H1 (cell line): Measurements from ENCODE around the gene P3H3. TPM values are rescaled to one million over a fixed set of nuclear protein-coding genes. Genes with fewer than 3 reads are reported as not detected.
A peak's percentile ranks its signal among the peaks of the same experiment; 100 is the strongest.

Experiments used
- CTCF ChIA-PET: fragments of 300-600 bp; sonication (Branson Sonifier 250); formaldehyde crosslinking; loops from one replicate; lab custom pipeline; 2021; ENCODE audit not compliant: partially characterized antibody; lab: Charles Lee
- POLR2A ChIA-PET: fragments of 300-600 bp; sonication (Branson Sonifier 250); formaldehyde crosslinking; loops from one replicate; lab custom pipeline; 2021; ENCODE audit warnings: inconsistent platforms; ENCODE audit not compliant: partially characterized antibody; lab: Charles Lee
- DNase-seq, 2 experiments: peaks; one replicate each; pipeline versions ENCODE4 v3.0.0 to v3.0.0-alpha.2; 2010 to 2022; ENCODE audit warnings: low spot score in 2 of 2, low read depth in 1 of 2, mixed read lengths in 1 of 2
- FAIRE-seq: peaks from 2 replicates; lab custom pipeline; 2011; peaks lifted over from hg19 to GRCh38; lab: Jason Lieb, UNC
- H2AFZ ChIP-seq: 2 replicates; pipeline ENCODE4 v1.8.1; 2012; ENCODE audit warnings: low read length, inconsistent platforms
- H2AK5ac ChIP-seq: 2 replicates; pipeline ENCODE4 v1.6.1; 2013; ENCODE audit warnings: low read depth, low read length
- H2BK120ac ChIP-seq: replicated peaks from 2 replicates; pipeline ENCODE3; 2013; ENCODE audit warnings: low read depth, low read length, inconsistent platforms
- H2BK12ac ChIP-seq: 2 replicates; pipeline ENCODE4 v1.6.1; 2013; ENCODE audit warnings: low read depth, low read length
- H2BK15ac ChIP-seq: 2 replicates; pipeline ENCODE4 v1.6.1; 2013; ENCODE audit warnings: low read length
- H2BK20ac ChIP-seq: 2 replicates; pipeline ENCODE4 v1.6.1; 2013; ENCODE audit warnings: low read length
- H2BK5ac ChIP-seq: 2 replicates; pipeline ENCODE4 v1.6.1; 2013; ENCODE audit warnings: low read depth, low read length
- H3K14ac ChIP-seq: 2 replicates; pipeline ENCODE4 v1.6.1; 2013; ENCODE audit warnings: inconsistent platforms; ENCODE audit not compliant: insufficient read length
- H3K18ac ChIP-seq: 2 replicates; pipeline ENCODE4 v1.6.1; 2013; ENCODE audit warnings: low read length; ENCODE audit errors: extremely low read depth
- H3K23ac ChIP-seq: 2 replicates; pipeline ENCODE4 v1.6.1; 2013; ENCODE audit warnings: inconsistent platforms; ENCODE audit not compliant: insufficient read length
- H3K23me2 ChIP-seq: 2 replicates; pipeline ENCODE4 v1.6.1; 2013; ENCODE audit warnings: low read depth, low read length
- H3K27ac ChIP-seq: 2 replicates; pipeline ENCODE4 v1.6.1; 2011; ENCODE audit warnings: low read depth, low read length, inconsistent platforms
- H3K27me3 ChIP-seq, 4 experiments: replicated peaks in 1 of 4; 1 replicate in 1 of 4; 2 replicates in 3 of 4; pipeline versions ENCODE4 v1.6.1 to v1.8.1; 2011 to 2013; ENCODE audit warnings: low read length in 3 of 4, mild to moderate bottlenecking in 3 of 4, inconsistent platforms in 2 of 4, mixed read lengths in 2 of 4, moderate library complexity in 1 of 4; ENCODE audit not compliant: control insufficient read depth in 3 of 4, insufficient read depth in 3 of 4; ENCODE audit errors: extremely low read depth in 1 of 4
- H3K36me3 ChIP-seq, 4 experiments: 2 replicates each; pipeline versions ENCODE4 v1.6.1 to v1.8.1; 2011 to 2013; ENCODE audit warnings: mild to moderate bottlenecking in 4 of 4, low read length in 3 of 4, moderate library complexity in 2 of 4, control low read depth in 1 of 4, inconsistent platforms in 1 of 4; ENCODE audit not compliant: insufficient read depth in 4 of 4, control insufficient read depth in 2 of 4
- H3K4ac ChIP-seq: replicated peaks from 2 replicates; pipeline ENCODE3; 2013; ENCODE audit warnings: low read length, low read depth, mixed read lengths, inconsistent platforms; ENCODE audit not compliant: insufficient read length
- H3K4me1 ChIP-seq, 4 experiments: replicated peaks in 1 of 4; 1 replicate in 1 of 4; 2 replicates in 3 of 4; pipeline versions ENCODE4 v1.6.1 to v1.8.1; 2011 to 2013; ENCODE audit warnings: low read length in 3 of 4, inconsistent platforms in 2 of 4, mixed read lengths in 1 of 4; ENCODE audit not compliant: insufficient read depth in 4 of 4, control insufficient read depth in 3 of 4
- H3K4me2 ChIP-seq, 2 experiments: 2 replicates each; pipeline versions ENCODE4 v1.6.1 to v1.8.1; 2011 to 2013; ENCODE audit warnings: low read depth in 2 of 2, low read length in 2 of 2, control low read depth in 1 of 2, inconsistent platforms in 1 of 2, mild to moderate bottlenecking in 1 of 2; ENCODE audit not compliant: insufficient read depth in 1 of 2
- H3K4me3 ChIP-seq, 4 experiments: fragments of 200-600, 300-600 bp in 1 of 4; sonication (generic), shearing (Covaris generic), sonication (Bioruptor Twin) in 1 of 4; 2 replicates each; pipeline versions ENCODE4 v1.5.1 to v1.8.1; 2011 to 2016; ENCODE audit warnings: low read length in 4 of 4, low read depth in 3 of 4, control low read depth in 2 of 4, inconsistent platforms in 2 of 4, mild to moderate bottlenecking in 2 of 4, mixed read lengths in 1 of 4, moderate library complexity in 1 of 4; ENCODE audit not compliant: insufficient read depth in 2 of 4; ENCODE audit errors: extremely low read depth in 1 of 4
- H3K56ac ChIP-seq: replicated peaks from 2 replicates; pipeline ENCODE3; 2013; ENCODE audit warnings: low read depth, mild to moderate bottlenecking, mixed read lengths, low read length, inconsistent platforms; ENCODE audit not compliant: insufficient read length
- H3K79me1 ChIP-seq: 2 replicates; pipeline ENCODE4 v1.6.1; 2013; ENCODE audit warnings: low read depth, low read length, control low read depth
- H3K79me2 ChIP-seq, 2 experiments: 2 replicates each; pipeline versions ENCODE4 v1.6.1 to v1.8.1; 2012 to 2013; ENCODE audit warnings: low read length in 2 of 2, mild to moderate bottlenecking in 2 of 2, inconsistent platforms in 1 of 2; ENCODE audit not compliant: insufficient read depth in 2 of 2, control insufficient read depth in 1 of 2
- H3K9ac ChIP-seq, 4 experiments: replicated peaks in 1 of 4; 1 replicate in 1 of 4; 2 replicates in 3 of 4; pipeline versions ENCODE4 v1.6.1 to v1.8.1; 2011 to 2013; ENCODE audit warnings: low read depth in 3 of 4, low read length in 3 of 4, control low read depth in 2 of 4, mild to moderate bottlenecking in 2 of 4, moderate library complexity in 2 of 4, inconsistent platforms in 1 of 4; ENCODE audit errors: extremely low read depth in 1 of 4
- H3K9me3 ChIP-seq, 2 experiments: 2 replicates each; pipeline versions ENCODE4 v1.6.1 to v1.8.1; 2012 to 2013; ENCODE audit warnings: mild to moderate bottlenecking in 2 of 2, moderate library complexity in 2 of 2, control low read depth in 1 of 2, inconsistent platforms in 1 of 2, low read depth in 1 of 2, low read length in 1 of 2, mixed read lengths in 1 of 2; ENCODE audit not compliant: insufficient read depth in 2 of 2
- H4K20me1 ChIP-seq, 2 experiments: replicated peaks in 1 of 2; 2 replicates each; pipeline versions ENCODE3 to v1.8.1; 2011 to 2013; ENCODE audit warnings: inconsistent platforms in 2 of 2, low read length in 2 of 2, mild to moderate bottlenecking in 1 of 2; ENCODE audit not compliant: insufficient read depth in 2 of 2, control insufficient read depth in 1 of 2
- H4K5ac ChIP-seq: 2 replicates; pipeline ENCODE4 v1.6.1; 2013; ENCODE audit warnings: low read length, low read depth, mixed read lengths, inconsistent platforms; ENCODE audit not compliant: insufficient read length
- H4K8ac ChIP-seq: 2 replicates; pipeline ENCODE4 v1.8.0; 2013; ENCODE audit warnings: mild to moderate bottlenecking, moderate library complexity, low read length, inconsistent platforms; ENCODE audit not compliant: insufficient read depth; ENCODE audit errors: extremely low read depth
- H4K91ac ChIP-seq: replicated peaks from 2 replicates; pipeline ENCODE3; 2013; ENCODE audit warnings: low read length, mixed read lengths, inconsistent platforms; ENCODE audit not compliant: insufficient read length
- BRCA1 ChIP-seq: IDR thresholded peaks from 2 replicates; pipeline ENCODE4 v1.6.1; 2012; ENCODE audit warnings: low read depth, low read length, improper control_type of control experiment
- CBX8 ChIP-seq: fragments of 300-800, 300-1000 bp; sonication (generic); IDR thresholded peaks from 2 replicates; pipeline ENCODE4 v1.7.1; 2016; ENCODE audit warnings: low read depth, low read length, borderline replicate concordance
- CEBPB ChIP-seq: IDR thresholded peaks from 2 replicates; pipeline ENCODE4 v1.6.1; 2012; ENCODE audit warnings: low read depth, low read length
- CHD2 ChIP-seq: IDR thresholded peaks from 2 replicates; pipeline ENCODE4 v1.6.1; 2012; ENCODE audit warnings: low read length, improper control_type of control experiment
- KDM4A ChIP-seq: IDR thresholded peaks from one replicate; pipeline ENCODE4 v1.7.1; 2012; ENCODE audit warnings: low read depth, mild to moderate bottlenecking, moderate library complexity, low read length, inconsistent platforms; ENCODE audit not compliant: severe bottlenecking
- KDM5A ChIP-seq: fragments of 200-600 bp; IDR thresholded peaks from 2 replicates; pipeline ENCODE4 v1.7.1; 2012; ENCODE audit warnings: mild to moderate bottlenecking, low read length, inconsistent platforms, mixed read lengths
- RBBP5 ChIP-seq: IDR thresholded peaks from 2 replicates; pipeline ENCODE4 v1.7.1; 2012; ENCODE audit warnings: low read depth, mild to moderate bottlenecking, inconsistent platforms, low read length, moderate library complexity, borderline replicate concordance
- RFX5 ChIP-seq: IDR thresholded peaks from 2 replicates; pipeline ENCODE4 v1.6.1; 2011; ENCODE audit warnings: low read depth, low read length, improper control_type of control experiment, borderline replicate concordance
- RXRA ChIP-seq: IDR thresholded peaks from 2 replicates; pipeline ENCODE4 v1.6.1; 2011; ENCODE audit warnings: low read depth, mild to moderate bottlenecking, low read length, moderate library complexity; ENCODE audit not compliant: insufficient read depth
- SRF ChIP-seq: IDR thresholded peaks from 2 replicates; pipeline ENCODE4 v1.6.1; 2011; ENCODE audit warnings: mild to moderate bottlenecking, low read depth, low read length, moderate library complexity
- SUZ12 ChIP-seq: fragments of 200-600 bp; sonication (generic); IDR thresholded peaks from 2 replicates; pipeline ENCODE4 v1.6.1; 2012; ENCODE audit warnings: mild to moderate bottlenecking, inconsistent platforms, low read length, moderate library complexity, mixed read lengths
- USF2 ChIP-seq: IDR thresholded peaks from 2 replicates; pipeline ENCODE4 v1.6.1; 2011; ENCODE audit warnings: low read length, improper control_type of control experiment
- WGBS, 2 experiments: shearing (Covaris generic) in 1 of 2; methylation state at CpG; one replicate each; pipeline versions ENCODE4 v1.1.6 to v1.1.7; 2013 to 2015; ENCODE audit warnings: low lambda C conversion rate in 2 of 2, mixed read lengths in 2 of 2, inconsistent platforms in 1 of 2, low coverage in 1 of 2, missing lambda C conversion rate in 1 of 2; ENCODE audit not compliant: insufficient replicate concordance in 2 of 2, insufficient coverage in 1 of 2, insufficient read length in 1 of 2; ENCODE audit errors: extremely low coverage in 1 of 2, missing lambda C conversion rate in 1 of 2; 5-methylcytosine and 5-hydroxymethylcytosine counted together
- polyA plus RNA-seq, 7 experiments: library from polyadenylated mRNA; depleted of rRNA in 3 of 7; stranded (reverse) in 5 of 7; unstranded in 2 of 7; fragments of >200 nt in 5 of 7; fragments of 200-250 nt in 2 of 7; gene quantifications; 1 replicate in 5 of 7; 2 replicates in 1 of 7; 4 replicates in 1 of 7; pipeline versions ENCODE4 v1.2.1 to v1.2.3, GENCODE V29; 2011 to 2013; ENCODE audit warnings: missing spikeins in 2 of 7, mixed read lengths in 2 of 7
- total RNA-seq: library from RNA; stranded (reverse); fragmentation: NEBNext Ultra II Directional; extraction: Animal tissue kit (Norgen Biotek cat#: 25700); gene quantifications from 2 replicates; pipeline ENCODE4 v1.2.1, GENCODE V29; 2021

Gene P3H3
- total and polyA plus RNA-seq, 2 of the 8 experiments (the other 6 are each of a cell fraction or from before 2014, with no cell fraction given), result 22.9 to 43.5 TPM

- peak overlapping the region; percentile 53 to 94 for H3K4me2 ChIP-seq
- no peak overlapping the region for H3K23ac ChIP-seq
- peak overlapping the region; percentile 60; the same call in 1 of the 2 replicates for H2BK5ac ChIP-seq
- no peak for DNase-seq
- POLR2A ChIA-PET, result interaction anchor here (1.1 to 27.1 kb wide), 10 partner anchors 10 to 71 kb away, joined by 3 to 388 read pairs (median 4); partner anchors contain the start of genes CDCA3, GNB3, P3H3 and PTMS
- H4K20me1 ChIP-seq, result peaks cover 0 to 6% of the 10 kb centered on the region in 2 experiments
- FAIRE-seq, result no peak
- no peak overlapping the region for H2BK120ac ChIP-seq
- H3K79me1 ChIP-seq, result no peaks in the 10 kb centered on the region; the same call in 1 of the 2 replicates
- H2BK15ac ChIP-seq, result peak overlapping the region; percentile 89; the same call in 1 of the 2 replicates
- H3K56ac ChIP-seq, result no peak overlapping the region
- H3K9me3 ChIP-seq, result peaks cover 0 to 2% of the 10 kb centered on the region in 2 experiments; a peak in 1 of 4 replicates
- H3K14ac ChIP-seq, result no peak overlapping the region
- H3K4me1 ChIP-seq, result peaks cover 4 to 50% (median 27%) of the 10 kb centered on the region in 4 experiments
- H2BK20ac ChIP-seq, result peak overlapping the region; percentile 75; the same call in 1 of the 2 replicates
- H2AFZ ChIP-seq, result no peak overlapping the region
- H2BK12ac ChIP-seq, result peak overlapping the region; percentile 84; the same call in 1 of the 2 replicates
- peaks cover 0 to 6% (median 1%) of the 10 kb centered on the region in 4 experiments; a peak in 4 of 7 replicates for H3K27me3 ChIP-seq
- H3K79me2 ChIP-seq, result no peaks in the 10 kb centered on the region
- CTCF ChIA-PET, result interaction anchor here (1.4 to 23.7 kb wide), 4 partner anchors 24 to 65 kb away, joined by 4 to 532 read pairs (median 150); partner anchors contain the start of genes CD4, LAG3, MLF2 and PTMS
- peak overlapping the region in 3 of 4 experiments; percentile 27 to 46 (median 27); a peak in 4 of 8 replicates for H3K4me3 ChIP-seq
- no peak overlapping the region for H4K5ac ChIP-seq
- no peak overlapping the region for H3K9ac ChIP-seq
- H3K23me2 ChIP-seq, result peaks cover 20% of the 10 kb centered on the region
- H3K27ac ChIP-seq, result no peak overlapping the region
- H2AK5ac ChIP-seq, result no peak overlapping the region
- peak overlapping the region; percentile 45 for H4K91ac ChIP-seq
- H3K18ac ChIP-seq, result peak overlapping the region; percentile 80; the same call in 1 of the 2 replicates
- 67% methylated on average over 5 of the region's 5 CpGs; no CpG with 5 or more reads in 1 of the 2 experiments for WGBS, 2 experiments
- no peaks in the 10 kb centered on the region; a peak in 1 of 8 replicates for H3K36me3 ChIP-seq
- no peak overlapping the region; the same call in 1 of the 2 replicates for H4K8ac ChIP-seq
- no peak overlapping the region for H3K4ac ChIP-seq
- TF ChIP-seq SRF, result no peak
- no peak for TF ChIP-seq CBX8
- TF ChIP-seq RBBP5, result no peak
- no peak for TF ChIP-seq KDM5A
- no peak for TF ChIP-seq SUZ12
- TF ChIP-seq CEBPB, result no peak
- no peak for TF ChIP-seq KDM4A
- TF ChIP-seq CHD2, result no peak
- TF ChIP-seq RXRA, result no peak
- no peak for TF ChIP-seq USF2
- TF ChIP-seq RFX5, result no peak
- TF ChIP-seq BRCA1, result no peak
Observed at GRCh38 chr12:6818645-6819044, 9.6 kb upstream of the P3H3 start.
